ENCODE data around the gene MRPS23.

The MRPS23 gene

DNA sequence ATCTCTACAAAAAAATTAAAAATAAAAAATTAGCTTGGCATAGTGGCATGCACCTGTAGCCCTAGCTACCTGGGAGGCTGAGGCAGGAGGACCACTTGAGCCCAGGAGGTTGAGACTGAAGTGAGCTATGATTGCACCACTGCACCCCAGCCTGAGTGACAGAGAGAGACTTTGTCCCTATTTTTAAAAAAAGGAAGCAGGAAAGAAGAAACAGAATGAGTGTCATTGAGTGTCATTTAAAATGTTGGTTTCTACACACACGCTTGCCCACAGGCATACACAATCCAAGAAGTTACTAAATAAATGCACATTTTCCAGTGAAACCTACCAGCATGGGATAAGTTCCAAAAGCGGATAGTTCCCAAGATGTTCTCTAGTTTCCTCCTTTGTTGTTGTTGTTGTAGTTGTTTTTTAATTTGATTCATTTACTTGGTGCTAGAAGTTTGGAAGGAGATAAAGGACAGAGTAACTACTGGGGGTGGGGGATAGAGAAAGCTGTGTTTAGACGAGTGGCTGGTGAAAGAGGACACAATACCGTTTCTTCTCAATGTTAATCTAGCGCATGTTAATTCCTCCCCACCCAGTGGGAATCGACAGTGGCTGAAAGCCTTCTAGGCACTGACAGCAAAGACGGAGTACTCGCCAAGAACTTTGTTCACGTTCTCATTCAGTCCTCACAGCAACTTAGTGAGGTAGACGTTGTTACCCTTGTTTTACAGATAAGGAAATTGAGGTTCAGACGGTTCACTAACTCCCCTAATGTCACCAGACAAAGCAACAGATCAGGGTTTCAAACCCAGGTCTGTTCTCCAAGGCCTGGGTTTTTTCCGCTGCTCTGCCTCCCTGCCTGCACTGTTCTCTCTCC, 17.3 kb downstream of the MRPS23 start:
- Histone ChIP-seq H3K27ac (ENCODE audit: low read depth, low read length) (peak overlapping the region; percentile 74; the same call in 1 of the 2 replicates), H3K36me3 (ENCODE audit: insufficient read depth, low read length) (0 out of 2 replicates have a peak, but pooled peaks cover 6% of the 10 kb centered on the region), H3K4me3 (ENCODE audit: low read length) (peak overlapping the region; percentile 40), H3K9me3 (ENCODE audit: insufficient read depth, low read depth, low read length) (no peaks in the 10 kb centered on the region), H3K4me1 (ENCODE audit: insufficient read depth, low read length) (peaks cover 9% of the 10 kb centered on the region), H3K27me3 (ENCODE audit: insufficient read depth, low read length) (no peaks in the 10 kb centered on the region), H3K9ac (ENCODE audit: low read depth, low read length) (no peak overlapping the region)
- WGBS, result 21% methylated on average over 11 of the region's 12 CpGs

DNA sequence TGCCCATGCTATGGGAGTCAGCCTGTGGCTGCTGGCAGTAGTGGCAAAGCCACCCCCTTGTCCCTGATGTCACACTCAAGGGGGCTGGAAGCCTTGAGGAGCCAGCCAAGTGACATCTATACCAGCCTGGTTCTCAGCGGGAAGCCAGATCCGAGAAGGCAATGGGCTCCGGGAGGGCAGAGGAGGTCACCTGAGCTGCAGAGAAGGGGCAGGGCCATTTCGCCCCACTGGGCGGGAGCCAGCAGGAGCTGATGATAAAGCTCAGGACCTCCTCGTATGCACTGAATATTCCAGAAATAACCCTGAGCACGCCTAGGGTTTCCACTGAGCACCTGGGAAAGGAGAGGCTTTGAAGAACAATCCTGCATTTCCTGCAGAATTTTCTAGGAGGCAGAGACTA, 19.0 kb downstream of the MRPS23 start:
- Histone ChIP-seq H3K27me3 (ENCODE audit: insufficient read depth, low read length) (no peaks in the 10 kb centered on the region), H3K27ac (ENCODE audit: low read depth, low read length) (no peak overlapping the region)
- 71% methylated on average over 7 of the region's 7 CpGs for WGBS

DNA sequence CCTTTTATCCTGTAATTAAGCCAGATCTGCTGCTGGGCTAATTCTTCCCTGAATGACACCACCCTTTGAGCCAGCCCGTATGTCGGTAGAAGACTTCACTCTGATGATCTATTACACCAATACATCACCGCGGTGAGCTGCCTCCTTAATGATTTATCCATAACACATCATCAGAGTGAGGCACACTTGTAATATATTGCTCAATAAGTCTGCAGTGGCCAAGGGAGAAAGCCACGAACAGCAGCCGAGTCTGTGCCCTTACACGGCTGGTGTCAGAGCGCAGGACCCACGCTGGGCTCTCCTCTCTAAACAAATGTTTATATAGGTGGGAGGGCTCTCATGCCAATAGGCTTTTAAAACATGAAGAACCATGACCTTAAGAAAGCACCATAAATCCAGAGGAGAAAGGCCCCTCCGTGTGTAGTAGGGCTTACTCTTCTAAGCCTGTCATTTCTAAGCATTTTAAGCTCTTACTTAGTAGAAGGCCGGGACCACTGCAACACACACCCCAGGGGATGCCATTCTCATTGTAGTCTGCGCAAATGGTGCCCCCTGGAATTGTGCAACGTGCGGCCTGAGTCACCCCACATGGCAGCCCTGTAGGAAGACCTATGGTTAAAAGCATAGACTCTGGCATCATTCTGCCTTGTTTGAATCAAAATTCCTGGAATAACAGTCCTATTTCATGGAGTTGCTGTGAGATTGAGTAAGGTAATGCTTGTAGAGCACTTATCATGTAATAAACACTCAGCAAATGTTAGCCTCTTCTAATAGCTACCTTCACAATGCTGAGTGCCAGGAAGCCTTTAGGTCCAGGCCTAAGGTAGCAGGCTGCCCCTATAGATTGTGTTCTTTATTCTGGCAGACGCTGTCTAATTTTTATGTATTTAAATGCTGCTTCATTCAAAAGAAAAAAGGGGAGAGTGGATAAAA, 26.1 kb downstream of the MRPS23 start:
- H3K4me1 ChIP-seq (ENCODE audit: insufficient read depth, low read length), result peaks cover 3% of the 10 kb centered on the region; the same call in 1 of the 2 replicates
- no peaks in the 10 kb centered on the region for H3K9me3 ChIP-seq (ENCODE audit: insufficient read depth, low read depth, low read length)
- H3K27ac ChIP-seq (ENCODE audit: low read depth, low read length), result no peak overlapping the region
- no peaks in the 10 kb centered on the region for H3K27me3 ChIP-seq (ENCODE audit: insufficient read depth, low read length)
- no peaks in the 10 kb centered on the region for H3K36me3 ChIP-seq (ENCODE audit: insufficient read depth, low read length)
- H3K4me3 ChIP-seq (ENCODE audit: low read length), result no peak overlapping the region
- no peak overlapping the region for H3K9ac ChIP-seq (ENCODE audit: low read depth, low read length)
- WGBS, result 82% methylated on average over 15 of the region's 15 CpGs

More for the DNA sequence above, 19.0 kb downstream of the MRPS23 start:
- no peaks in the 10 kb centered on the region for H3K9me3 ChIP-seq (ENCODE audit: insufficient read depth, low read depth, low read length)
- H3K4me3 ChIP-seq (ENCODE audit: low read length), result no peak overlapping the region
- H3K4me1 ChIP-seq (ENCODE audit: insufficient read depth, low read length), result peaks cover 9% of the 10 kb centered on the region
- no peak overlapping the region for H3K9ac ChIP-seq (ENCODE audit: low read depth, low read length)
- H3K36me3 ChIP-seq (ENCODE audit: insufficient read depth, low read length), result no peaks in the 10 kb centered on the region

DNA sequence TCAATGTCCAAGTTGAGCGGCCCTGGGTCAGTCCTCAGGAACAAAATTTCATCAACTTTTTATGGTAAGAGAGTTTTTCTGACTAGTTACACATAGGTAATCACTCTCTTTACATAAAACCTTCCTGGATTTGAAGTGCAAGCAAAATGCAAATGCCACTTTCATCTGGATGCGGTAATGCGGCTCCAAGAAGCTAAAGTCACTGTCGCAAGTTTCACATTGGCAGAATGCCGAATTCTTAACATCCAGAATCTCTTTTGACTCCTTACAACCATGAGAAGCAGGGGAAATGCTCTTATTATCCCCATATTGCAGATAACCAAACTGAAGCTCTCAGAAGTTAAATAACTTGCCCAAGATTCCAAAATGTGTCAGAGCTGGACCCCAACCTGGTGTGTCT, 30.0 kb downstream of the MRPS23 start:
- Histone ChIP-seq H3K9me3 (ENCODE audit: insufficient read depth, low read depth, low read length) (no peaks in the 10 kb centered on the region), H3K27ac (ENCODE audit: low read depth, low read length) (no peak overlapping the region), H3K4me1 (ENCODE audit: insufficient read depth, low read length) (peaks cover 3% of the 10 kb centered on the region; the same call in 1 of the 2 replicates), H3K4me3 (ENCODE audit: low read length) (no peak overlapping the region), H3K9ac (ENCODE audit: low read depth, low read length) (no peak overlapping the region), H3K27me3 (ENCODE audit: insufficient read depth, low read length) (no peaks in the 10 kb centered on the region), H3K36me3 (ENCODE audit: insufficient read depth, low read length) (no peaks in the 10 kb centered on the region)
- WGBS, result 87% methylated on average over 5 of the region's 5 CpGs

DNA sequence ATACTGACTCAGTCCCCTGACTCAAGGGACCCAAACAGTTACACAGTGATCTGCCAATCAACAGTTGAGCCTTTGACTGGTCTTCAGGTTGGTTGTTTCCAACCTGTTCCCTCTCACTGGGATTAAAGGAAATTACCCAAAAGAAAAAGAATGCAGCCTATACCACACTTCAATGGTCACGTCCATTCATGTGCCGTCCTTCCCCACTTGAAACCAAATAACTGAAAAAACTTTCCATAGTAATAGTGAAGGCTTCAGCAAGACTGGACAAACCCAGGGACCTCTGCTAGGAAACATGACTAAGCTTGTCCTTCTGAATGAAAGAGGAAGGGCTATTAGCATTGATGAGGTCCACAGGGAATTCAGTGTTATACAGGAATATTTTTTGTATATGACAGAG, 30.6 kb downstream of the MRPS23 start:
- Histone ChIP-seq H3K4me1 (ENCODE audit: insufficient read depth, low read length) (peaks cover 3% of the 10 kb centered on the region; the same call in 1 of the 2 replicates), H3K4me3 (ENCODE audit: low read length) (no peak overlapping the region), H3K36me3 (ENCODE audit: insufficient read depth, low read length) (no peaks in the 10 kb centered on the region), H3K9ac (ENCODE audit: low read depth, low read length) (no peak overlapping the region), H3K27ac (ENCODE audit: low read depth, low read length) (no peak overlapping the region), H3K9me3 (ENCODE audit: insufficient read depth, low read depth, low read length) (no peaks in the 10 kb centered on the region), H3K27me3 (ENCODE audit: insufficient read depth, low read length) (no peaks in the 10 kb centered on the region)
- 100% methylated on average over 2 of the region's 2 CpGs for WGBS

DNA sequence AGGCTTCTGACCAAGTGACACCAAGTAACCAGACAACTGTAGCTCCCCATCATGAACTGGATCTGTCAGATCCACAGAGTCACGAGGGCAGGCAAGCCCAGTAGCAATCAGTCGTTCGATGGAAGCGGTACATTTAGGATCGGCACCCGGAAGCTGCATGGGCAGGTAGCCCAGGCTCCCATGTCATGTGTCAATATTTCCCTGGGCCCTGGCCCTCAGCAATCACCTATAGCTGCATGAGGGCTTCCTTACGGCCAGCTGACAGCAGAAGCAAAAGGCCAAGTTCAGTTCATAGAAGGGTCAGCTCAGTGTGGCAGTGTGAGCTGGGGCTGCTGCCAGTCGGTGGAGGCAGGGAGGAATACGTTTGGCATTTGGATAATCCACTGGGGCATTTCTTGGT, 31.8 kb downstream of the MRPS23 start:
- Histone ChIP-seq H3K27ac (ENCODE audit: low read depth, low read length) (no peak overlapping the region), H3K9me3 (ENCODE audit: insufficient read depth, low read depth, low read length) (no peaks in the 10 kb centered on the region), H3K4me3 (ENCODE audit: low read length) (no peak overlapping the region), H3K9ac (ENCODE audit: low read depth, low read length) (no peak overlapping the region), H3K36me3 (ENCODE audit: insufficient read depth, low read length) (no peaks in the 10 kb centered on the region), H3K27me3 (ENCODE audit: insufficient read depth, low read length) (no peaks in the 10 kb centered on the region), H3K4me1 (ENCODE audit: insufficient read depth, low read length) (no peaks in the 10 kb centered on the region)
- WGBS, result 85% methylated on average over 9 of the region's 9 CpGs

DNA sequence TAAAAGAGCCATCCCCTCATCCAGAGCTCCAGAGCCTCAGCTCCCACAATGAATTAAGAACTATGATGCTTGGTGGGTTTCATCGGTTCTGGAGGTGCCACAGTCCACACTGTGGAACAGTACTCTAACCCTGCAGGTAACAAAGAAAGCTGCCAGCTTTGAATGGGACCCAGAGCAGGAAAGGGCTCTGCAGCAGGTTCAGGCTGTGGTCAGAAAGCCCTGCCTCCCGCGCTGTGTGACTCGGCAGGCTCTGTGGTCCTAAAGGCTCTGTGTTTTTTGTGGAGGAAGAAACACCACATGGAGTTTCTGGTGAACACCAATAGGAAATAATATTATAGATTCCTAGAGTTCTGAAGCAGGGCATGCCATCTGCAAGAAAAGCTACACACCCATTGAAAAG, 32.5 kb downstream of the MRPS23 start:
- WGBS, result 91% methylated on average over 4 of the region's 4 CpGs
- Histone ChIP-seq H3K4me1 (ENCODE audit: insufficient read depth, low read length) (no peaks in the 10 kb centered on the region), H3K27me3 (ENCODE audit: insufficient read depth, low read length) (no peaks in the 10 kb centered on the region), H3K36me3 (ENCODE audit: insufficient read depth, low read length) (no peaks in the 10 kb centered on the region), H3K27ac (ENCODE audit: low read depth, low read length) (no peak overlapping the region), H3K9ac (ENCODE audit: low read depth, low read length) (no peak overlapping the region), H3K9me3 (ENCODE audit: insufficient read depth, low read depth, low read length) (no peaks in the 10 kb centered on the region), H3K4me3 (ENCODE audit: low read length) (no peak overlapping the region)

DNA sequence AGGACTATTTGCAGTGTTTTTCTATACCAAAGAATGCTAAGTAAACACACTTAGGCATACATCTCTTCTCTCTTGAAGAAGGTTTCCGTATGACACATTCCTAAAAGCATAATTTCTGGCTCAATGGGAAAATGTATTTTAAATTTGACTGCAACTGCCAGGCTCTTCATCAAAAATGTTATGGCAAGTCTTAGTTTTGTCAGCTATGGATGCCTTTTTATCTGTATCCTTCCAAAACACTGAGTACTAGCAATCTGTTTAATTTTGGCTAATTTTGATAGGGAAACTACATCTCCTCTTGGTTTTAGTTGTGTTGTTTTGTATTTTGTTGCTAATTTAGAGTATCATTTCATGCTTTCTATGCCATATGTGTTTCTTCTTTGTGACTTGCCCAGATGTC, 35.4 kb downstream of the MRPS23 start:
- Histone ChIP-seq H3K4me3 (ENCODE audit: low read length) (no peak overlapping the region), H3K9me3 (ENCODE audit: insufficient read depth, low read depth, low read length) (no peaks in the 10 kb centered on the region), H3K4me1 (ENCODE audit: insufficient read depth, low read length) (0 out of 2 replicates have a peak, but pooled peaks cover 6% of the 10 kb centered on the region), H3K9ac (ENCODE audit: low read depth, low read length) (no peak overlapping the region), H3K27ac (ENCODE audit: low read depth, low read length) (no peak overlapping the region), H3K27me3 (ENCODE audit: insufficient read depth, low read length) (no peaks in the 10 kb centered on the region), H3K36me3 (ENCODE audit: insufficient read depth, low read length) (no peaks in the 10 kb centered on the region)
- 100% methylated on average over 1 of the region's 1 CpG for WGBS

DNA sequence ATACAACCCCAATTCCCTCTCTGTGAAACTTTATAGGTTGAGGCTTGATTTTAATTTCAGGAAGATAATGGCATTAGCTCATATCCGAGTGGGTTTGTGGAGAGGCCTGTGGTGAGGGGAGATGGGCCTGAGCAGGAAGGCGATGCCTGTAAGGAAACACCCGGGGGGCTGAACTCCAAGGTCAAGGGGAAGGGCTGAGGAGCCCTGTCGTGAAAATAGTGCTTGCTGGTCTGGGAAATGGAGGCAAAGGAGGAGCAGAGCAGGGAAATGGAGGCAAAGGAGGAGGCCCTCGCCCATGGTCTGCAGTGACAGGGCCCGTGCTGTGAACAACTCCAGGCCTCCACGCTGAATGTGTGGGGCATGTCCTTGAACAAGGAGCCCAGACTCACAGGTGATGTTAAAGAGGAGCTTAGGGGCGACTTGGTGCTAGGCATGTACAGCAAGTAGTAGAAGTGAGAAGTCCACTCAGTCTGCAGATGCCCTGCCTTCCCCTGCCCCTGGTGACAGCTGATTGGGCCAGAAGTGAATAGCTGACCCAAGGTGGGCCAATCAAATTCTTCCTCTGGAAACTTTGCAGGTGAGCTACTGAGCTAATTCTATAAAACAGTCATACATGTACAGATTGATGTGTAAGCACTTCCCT, 38.1 kb downstream of the MRPS23 start:
- no peak overlapping the region for H3K27ac ChIP-seq (ENCODE audit: low read depth, low read length)
- H3K36me3 ChIP-seq (ENCODE audit: insufficient read depth, low read length), result no peaks in the 10 kb centered on the region
- 90% methylated on average over 8 of the region's 8 CpGs for WGBS
- H3K9ac ChIP-seq (ENCODE audit: low read depth, low read length), result no peak overlapping the region
- H3K4me1 ChIP-seq (ENCODE audit: insufficient read depth, low read length), result 0 out of 2 replicates have a peak, but pooled peaks cover 6% of the 10 kb centered on the region
- no peak overlapping the region for H3K4me3 ChIP-seq (ENCODE audit: low read length)
- no peaks in the 10 kb centered on the region for H3K27me3 ChIP-seq (ENCODE audit: insufficient read depth, low read length)
- no peaks in the 10 kb centered on the region for H3K9me3 ChIP-seq (ENCODE audit: insufficient read depth, low read depth, low read length)

DNA sequence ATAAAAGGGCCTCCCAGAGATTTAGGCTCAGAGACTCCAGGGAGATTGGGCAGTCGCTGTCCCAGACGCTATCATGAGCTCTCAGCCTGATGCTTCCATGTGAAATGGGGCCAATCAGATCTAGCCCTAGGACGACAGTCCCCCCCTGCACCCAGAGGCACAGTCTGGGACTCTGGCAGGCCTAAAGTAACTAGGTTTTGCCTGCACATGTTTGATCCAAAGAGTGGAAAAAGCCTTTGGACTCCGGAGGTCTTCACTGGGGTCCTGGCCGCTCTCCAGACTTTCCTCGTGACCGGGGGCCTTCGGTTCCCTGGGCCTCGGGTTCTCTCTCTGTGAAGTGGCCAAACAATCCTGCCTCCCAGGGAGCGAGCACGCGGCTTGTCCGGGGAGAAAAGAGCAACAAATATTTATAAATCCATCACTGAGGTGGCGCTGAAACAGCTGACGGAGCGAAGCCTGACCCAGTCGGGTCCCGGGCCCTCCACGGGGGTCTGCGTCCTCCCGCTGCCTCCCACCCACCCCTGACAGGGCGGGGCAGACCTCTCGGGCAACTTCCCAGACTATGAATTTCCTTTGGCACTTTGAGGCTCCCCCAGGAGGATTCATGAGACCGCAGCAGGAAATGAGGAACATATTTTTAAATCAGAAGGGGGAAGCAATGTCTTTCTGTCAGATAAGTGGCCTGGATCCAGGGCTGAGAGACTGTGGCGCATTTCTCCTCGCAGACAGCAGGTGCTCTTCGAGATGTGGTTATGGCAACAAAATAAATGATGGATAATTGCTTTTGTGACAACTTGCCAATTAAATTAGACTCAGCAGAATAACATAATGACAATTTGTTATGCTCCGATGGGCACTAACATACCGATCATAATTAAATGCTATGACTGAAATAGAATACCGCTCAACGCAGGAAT, 38.9 kb downstream of the MRPS23 start:
- Histone ChIP-seq H3K4me1 (ENCODE audit: insufficient read depth, low read length) (0 out of 2 replicates have a peak, but pooled peaks cover 6% of the 10 kb centered on the region), H3K9ac (ENCODE audit: low read depth, low read length) (no peak overlapping the region; the same call in 1 of the 2 replicates), H3K27me3 (ENCODE audit: insufficient read depth, low read length) (peaks cover 2% of the 10 kb centered on the region; the same call in 1 of the 2 replicates), H3K9me3 (ENCODE audit: insufficient read depth, low read depth, low read length) (no peaks in the 10 kb centered on the region), H3K4me3 (ENCODE audit: low read length) (no peak overlapping the region), H3K36me3 (ENCODE audit: insufficient read depth, low read length) (no peaks in the 10 kb centered on the region), H3K27ac (ENCODE audit: low read depth, low read length) (no peak overlapping the region)
- WGBS, result 78% methylated on average over 30 of the region's 31 CpGs
